NCI-H2107 (cell line): Measurements from ENCODE around the gene AQP1.

Source experiments
- DNase-seq: peaks from one replicate; lab custom pipeline; 2025; lab: John Stamatoyannopoulos, UW

The AQP1 gene

DNA sequence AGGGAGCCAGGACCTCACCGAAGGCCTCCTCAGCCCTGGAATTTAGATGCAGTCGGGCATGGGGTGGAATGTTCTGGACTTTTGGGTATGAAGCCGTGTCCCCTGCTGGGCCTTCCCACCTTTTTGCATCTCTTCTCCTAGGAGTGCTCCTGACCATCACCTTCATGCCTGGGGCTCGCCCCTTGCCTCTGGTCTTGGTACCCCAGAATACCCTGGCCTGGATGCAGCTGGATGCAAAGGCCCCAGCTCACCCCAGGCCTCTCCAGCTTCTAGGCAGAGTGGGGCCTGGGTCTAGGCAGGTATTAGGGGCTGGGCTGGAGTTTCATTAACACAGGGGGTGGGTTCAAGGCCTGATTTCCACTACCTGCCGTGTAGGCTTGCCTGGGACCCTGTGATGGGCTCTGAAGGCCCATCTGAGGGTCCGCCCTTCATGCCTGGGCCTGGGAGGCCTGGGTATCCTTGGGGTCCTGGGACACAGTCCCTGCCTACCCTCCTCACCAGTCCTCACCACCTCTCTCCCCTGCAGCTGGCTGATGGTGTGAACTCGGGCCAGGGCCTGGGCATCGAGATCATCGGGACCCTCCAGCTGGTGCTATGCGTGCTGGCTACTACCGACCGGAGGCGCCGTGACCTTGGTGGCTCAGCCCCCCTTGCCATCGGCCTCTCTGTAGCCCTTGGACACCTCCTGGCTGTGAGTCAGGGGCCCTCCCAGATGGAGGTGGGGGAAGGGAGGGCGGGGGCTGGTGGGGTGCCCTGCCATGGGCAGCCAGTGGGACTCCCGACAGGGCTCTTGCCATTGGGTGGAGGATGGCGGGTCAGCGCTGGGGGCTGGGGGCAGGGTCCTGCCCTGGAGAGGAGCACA, 10.1 kb downstream of the AQP1 start:
- no peak for DNase-seq

DNA sequence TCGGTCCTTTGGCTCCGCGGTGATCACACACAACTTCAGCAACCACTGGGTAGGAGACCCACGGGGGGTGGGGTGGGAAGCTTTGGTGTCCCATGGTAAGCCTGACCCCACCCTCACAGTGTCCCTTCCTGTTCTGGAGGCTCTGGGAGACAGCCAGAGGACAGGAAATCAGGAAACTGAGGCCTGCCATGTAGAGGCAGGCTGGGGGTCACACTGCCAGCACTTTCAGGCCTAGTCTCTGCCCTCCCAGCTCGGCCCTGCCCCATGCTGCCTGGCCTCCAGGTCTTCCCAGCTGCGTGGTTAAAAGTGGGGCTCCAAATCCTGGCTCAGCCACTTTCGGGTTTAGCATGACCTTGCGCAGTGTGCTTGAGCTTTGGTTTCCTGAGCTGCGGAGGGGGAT, 10.9 kb downstream of the AQP1 start:
- DNase-seq, result no peak

DNA sequence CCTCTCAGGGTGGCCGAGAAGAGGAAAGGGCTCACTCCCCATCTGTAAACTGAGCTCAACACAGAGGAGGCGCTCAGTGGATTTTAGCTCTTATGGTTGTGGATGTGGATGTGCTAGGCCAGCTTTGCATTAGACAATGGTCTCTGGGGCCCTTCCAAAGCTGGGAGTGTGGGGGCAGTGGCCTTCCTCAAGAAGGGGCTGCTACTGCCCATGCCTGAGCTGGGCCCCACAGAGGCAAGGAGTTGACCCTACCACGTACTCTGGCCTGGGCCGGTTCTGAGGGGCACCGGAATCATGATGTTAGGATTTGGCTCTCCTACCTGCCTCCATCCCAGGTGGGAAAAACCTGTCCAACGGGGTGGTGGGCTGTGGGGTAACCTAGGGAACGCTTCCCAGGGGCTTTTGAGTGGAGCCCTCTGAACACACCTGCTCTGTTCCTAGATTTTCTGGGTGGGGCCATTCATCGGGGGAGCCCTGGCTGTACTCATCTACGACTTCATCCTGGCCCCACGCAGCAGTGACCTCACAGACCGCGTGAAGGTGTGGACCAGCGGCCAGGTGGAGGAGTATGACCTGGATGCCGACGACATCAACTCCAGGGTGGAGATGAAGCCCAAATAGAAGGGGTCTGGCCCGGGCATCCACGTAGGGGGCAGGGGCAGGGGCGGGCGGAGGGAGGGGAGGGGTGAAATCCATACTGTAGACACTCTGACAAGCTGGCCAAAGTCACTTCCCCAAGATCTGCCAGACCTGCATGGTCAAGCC, 11.5 kb downstream of the AQP1 start:
- no peak for DNase-seq

DNA sequence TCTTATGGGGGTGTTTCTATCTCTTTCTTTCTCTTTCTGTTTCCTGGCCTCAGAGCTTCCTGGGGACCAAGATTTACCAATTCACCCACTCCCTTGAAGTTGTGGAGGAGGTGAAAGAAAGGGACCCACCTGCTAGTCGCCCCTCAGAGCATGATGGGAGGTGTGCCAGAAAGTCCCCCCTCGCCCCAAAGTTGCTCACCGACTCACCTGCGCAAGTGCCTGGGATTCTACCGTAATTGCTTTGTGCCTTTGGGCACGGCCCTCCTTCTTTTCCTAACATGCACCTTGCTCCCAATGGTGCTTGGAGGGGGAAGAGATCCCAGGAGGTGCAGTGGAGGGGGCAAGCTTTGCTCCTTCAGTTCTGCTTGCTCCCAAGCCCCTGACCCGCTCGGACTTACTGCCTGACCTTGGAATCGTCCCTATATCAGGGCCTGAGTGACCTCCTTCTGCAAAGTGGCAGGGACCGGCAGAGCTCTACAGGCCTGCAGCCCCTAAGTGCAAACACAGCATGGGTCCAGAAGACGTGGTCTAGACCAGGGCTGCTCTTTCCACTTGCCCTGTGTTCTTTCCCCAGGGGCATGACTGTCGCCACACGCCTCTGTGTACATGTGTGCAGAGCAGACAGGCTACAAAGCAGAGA, 12.2 kb downstream of the AQP1 start:
- no peak for DNase-seq

DNA sequence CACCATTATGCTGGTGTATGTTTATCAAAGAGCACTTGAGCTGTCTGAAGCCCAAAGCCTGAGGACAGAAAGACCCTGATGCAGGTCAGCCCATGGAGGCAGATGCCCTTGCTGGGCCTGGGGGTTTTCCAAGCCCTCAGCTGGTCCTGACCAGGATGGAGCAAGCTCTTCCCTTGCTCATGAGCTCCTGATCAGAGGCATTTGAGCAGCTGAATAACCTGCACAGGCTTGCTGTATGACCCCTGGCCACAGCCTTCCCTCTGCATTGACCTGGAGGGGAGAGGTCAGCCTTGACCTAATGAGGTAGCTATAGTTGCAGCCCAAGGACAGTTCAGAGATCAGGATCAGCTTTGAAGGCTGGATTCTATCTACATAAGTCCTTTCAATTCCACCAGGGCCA, 13.0 kb downstream of the AQP1 start:
- DNase-seq, result no peak

DNA sequence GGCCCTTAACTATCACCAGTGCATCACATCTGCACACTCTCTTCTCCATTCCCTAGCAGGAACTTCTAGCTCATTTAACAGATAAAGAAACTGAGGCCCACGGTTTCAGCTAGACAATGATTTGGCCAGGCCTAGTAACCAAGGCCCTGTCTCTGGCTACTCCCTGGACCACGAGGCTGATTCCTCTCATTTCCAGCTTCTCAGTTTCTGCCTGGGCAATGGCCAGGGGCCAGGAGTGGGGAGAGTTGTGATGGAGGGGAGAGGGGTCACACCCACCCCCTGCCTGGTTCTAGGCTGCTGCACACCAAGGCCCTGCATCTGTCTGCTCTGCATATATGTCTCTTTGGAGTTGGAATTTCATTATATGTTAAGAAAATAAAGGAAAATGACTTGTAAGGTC, 13.5 kb downstream of the AQP1 start:
- DNase-seq, result no peak

DNA sequence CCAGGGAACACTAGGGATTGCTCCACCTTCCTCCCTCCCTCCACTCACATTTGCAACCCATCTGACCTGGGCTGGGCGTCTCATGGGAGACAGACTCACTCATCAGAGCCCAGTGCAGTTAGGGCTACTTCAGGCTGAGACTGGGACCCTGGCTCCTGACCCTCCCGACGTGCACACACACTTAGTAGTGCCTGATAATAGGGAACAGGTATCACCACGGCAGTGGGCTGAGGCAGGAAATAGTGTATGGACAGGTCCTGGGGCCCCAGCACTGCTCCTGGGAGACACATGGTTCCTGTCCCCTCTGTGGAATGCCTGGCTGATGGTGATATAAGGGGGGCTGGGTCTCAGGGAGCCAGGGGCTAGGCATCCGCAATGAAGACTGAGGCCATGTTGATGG, 14.3 kb downstream of the AQP1 start:
- no peak for DNase-seq

DNA sequence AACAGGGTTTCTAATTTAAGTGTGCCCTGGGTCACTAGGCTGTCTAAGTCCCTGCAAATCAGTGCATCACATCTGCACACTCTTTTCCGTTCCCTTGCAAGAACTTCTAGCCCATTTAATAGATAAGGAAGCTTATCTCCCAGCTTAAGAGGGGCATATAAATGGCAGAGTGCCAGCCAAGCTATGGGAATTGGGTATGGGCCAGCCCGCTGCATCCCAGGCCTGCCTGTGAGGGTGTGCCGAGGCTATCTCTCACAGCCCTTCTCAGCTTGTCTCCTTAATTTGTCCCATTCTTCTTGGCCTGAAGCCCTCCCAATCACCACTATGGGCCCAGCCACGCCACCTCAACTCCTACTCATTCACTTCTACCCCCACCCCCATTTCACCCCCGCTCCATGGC, 14.7 kb downstream of the AQP1 start:
- DNase-seq, result no peak

DNA sequence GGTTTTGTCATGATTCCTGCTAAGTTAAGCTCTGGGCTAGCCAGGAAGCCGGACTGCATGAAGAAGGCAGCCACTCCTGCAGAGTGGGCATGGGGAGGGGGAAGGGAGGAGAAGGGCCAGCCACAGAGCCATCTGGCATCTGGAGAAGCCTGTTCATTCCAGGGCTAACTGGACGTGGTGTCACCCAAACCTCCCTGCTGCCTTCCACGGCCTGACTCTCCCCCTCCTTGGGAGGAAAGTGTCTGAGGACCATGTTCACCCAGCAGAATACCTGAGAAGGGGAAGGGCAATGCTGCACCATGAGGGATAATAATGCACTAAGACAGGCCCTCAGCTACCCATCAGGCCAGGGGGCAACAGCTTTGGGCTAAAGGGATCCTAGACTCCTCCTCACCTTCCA, 15.4 kb downstream of the AQP1 start:
- DNase-seq, result no peak

DNA sequence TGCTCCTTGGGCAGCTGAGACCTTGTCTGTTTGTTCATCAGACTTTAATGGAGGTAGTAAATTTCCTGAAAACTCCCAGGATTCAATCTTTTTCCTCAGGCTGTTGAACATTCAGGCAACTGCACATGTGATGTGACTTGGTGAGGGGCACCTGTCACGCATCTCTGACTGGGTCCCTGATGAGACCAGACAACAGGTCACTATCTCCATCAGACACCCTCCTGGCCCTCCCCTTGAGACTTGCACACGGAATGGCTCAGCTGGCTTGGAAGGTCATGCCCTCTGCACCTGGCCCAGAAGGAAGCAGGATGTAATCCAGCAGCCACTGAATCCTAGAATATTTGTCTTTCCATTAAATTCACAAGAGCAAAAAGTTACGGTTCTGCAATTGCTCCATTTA, 15.9 kb downstream of the AQP1 start:
- no peak for DNase-seq

DNA sequence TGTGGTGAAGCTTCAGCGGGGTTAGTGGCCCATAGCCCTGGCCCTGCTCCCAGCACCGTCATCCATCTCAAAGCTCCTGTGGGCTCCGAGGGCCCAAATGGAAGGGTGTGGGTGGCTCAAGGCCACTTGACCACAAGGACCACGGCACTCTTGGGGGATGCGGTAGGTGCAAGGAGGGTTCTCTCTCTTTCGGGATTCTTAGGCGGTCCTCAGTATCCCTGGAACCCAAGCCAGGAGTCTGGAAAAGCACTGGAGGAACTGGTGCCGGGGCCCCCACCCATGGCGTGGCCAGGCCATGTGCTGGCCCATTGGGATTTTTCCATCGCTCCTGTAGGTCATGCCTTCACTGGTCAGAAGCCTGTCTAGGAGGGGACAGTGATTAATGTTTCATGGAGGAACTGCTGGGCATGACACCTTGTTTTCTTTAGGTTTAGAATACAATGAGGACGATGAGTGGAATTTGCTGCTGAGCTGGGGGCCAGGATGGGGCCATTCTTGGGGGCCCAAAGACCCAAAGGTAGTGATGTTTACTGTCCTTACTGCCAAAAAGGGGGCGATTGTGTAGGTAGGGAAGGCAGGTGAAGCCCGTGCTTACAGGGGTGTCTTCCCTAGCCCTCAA, 16.7 kb downstream of the AQP1 start:
- DNase-seq, result no peak

DNA sequence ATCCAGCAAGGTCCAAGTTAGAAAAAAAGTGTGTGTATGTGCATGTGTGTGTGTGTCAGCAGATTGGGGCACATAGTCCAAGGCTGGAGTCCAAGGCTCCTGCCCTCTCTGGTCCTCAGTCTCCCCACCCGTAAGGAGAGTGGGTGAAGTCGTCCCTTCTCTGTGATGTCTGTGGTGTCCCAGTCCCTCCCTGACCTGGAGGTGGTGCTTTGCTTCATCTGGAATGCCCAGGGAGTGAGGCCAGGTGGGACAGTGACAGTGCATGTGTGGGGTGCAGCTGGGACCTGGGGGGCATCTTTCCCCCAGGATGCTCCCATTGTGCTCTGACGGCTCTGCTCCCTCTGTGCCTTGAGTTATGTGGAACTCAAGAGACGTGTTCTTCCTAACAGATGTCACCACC, 18.0 kb downstream of the AQP1 start:
- no peak for DNase-seq

DNA sequence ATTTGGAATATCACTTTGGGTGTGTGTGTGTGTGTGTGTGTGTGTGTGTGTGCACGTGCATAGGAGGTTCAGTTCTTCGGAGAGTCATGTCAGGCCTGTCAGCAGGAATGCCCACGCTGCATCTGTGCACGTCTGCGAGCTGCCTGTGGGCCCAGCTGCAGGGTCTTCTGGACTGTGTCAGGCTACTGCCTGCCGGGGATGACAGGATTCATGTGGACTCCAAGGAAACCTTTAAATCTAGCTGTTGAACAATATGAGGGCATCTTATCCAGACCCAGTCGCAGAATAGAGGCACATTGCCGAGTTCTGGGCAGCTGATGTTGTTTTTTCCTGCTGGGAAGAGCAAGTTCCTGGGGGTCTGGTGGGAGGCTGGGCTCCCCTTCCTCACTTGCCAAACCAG, 19.0 kb downstream of the AQP1 start:
- no peak for DNase-seq

DNA sequence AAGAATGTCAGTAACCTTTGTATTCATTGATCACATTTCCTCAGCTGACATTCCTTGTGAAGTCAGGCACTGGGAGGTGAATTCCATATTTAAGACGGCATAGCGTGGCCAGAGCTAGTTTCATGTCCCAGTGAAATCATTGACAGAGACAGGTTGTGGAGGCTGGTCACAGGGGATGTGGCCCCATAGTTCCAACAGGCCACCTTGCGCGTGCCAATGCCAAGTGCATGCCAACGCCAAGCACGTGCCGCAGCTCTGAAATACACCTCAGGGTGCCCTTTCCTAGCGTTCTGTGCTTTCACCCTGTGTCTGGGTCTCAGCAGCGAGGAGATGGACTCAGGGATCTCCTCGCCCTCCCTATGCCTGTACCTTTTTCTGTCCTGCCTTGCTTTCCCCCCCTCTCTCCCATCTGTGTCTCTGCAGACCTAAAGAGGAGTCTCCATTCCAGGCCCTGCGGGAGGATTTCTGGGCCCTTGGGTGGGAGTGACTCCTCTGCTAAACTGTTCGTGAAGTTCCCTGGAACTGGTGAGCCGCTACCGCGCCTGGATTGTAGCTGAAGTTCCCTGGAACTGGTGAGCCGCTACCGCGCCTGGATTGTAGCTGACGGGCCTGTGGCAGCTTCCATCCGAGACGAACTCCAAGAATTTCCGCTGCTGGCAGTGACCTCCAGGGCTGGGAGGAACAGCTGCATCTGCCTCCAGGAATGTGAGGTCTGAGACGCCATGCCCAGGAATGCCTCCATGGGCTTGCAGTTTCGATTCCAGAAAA, 19.7 kb downstream of the AQP1 start:
- no peak for DNase-seq

DNA sequence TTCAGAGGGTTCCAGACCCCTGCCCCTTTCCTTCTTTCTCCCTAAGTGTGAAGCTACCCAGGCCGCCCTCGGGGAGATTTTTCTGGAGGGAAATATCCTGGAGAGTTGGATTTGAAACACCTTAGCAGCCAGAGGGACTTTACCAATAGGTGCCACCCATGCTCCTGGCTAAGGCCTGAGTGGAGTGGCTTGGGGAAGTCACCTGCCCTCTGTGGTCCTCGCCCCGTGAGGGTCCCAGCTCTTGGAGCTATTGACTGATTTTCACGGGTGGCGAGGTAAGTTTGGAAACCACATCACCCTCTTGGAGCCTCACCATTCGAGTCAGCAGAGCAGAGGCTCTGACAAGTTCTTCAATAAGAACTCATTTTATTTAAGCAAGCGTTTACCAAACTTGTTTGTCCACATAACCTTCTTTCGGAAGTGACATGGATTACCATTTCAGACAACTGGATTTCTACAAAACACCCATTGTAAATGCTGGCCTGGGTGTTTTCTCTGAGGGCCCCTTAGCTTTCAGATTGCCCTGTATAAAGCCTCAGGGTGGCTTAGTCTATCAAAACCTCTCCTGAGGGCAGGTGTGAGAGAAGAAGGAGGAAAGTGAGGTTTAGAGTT, 20.4 kb downstream of the AQP1 start:
- no peak for DNase-seq

DNA sequence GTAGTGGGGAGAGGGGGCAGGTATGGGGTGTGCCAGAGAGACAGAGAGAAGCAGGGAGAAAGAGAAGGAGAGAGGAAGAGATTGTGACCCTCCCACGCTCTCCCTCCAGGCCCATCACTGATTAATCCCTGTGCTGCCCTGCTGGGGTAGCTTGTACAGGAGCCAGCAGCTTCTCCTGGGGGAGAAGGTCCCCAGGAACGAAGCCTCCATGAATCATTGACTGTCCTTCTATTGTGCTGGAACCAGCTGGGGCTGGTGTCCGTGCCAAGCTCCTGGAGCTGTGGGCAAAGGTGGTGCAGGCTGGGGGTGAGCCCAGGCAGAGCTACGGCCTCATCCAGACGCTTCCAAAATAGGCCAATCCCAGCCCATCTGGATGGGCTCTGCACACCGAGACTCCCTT, 20.9 kb downstream of the AQP1 start:
- no peak for DNase-seq

DNA sequence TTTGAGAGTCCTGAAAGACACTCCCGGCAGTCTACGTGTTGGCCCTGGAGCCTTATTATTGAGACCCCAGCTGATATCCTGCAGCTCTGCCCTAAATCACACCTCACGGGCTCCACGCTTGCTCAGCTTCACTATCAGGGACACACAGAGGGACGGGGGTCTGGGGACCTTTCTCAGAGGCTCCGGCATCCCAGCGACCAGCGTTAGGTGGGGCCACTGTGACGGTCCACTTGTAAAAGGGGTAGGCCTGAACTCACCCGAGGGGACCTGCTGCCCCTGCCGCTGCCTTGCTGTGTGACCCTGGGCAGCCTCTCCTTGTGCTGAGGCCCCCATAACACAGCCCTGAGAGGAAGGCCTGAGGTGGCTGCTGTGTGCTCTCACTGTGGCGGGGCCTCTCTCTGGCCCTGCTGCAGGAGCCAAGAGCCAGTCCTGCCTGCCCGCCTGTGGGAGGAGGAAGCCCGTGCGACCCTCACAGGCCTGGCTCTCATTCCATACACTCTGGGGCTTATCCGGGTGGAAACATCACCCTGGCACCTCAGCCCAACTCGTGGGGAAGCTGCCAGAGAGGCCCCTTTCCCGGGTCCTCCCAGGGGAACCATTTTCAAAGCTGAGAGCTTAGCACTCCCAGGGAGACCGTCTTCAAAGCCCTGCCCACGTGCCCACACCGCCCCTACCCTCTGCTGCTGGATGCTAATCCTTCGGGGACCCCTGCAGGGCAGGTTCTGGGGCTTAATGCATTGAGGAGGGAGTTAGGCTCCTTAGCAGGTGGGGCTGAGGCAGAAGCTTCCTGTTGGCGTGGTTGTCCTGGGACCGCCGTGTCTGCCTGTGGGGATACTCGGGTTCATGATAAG, 21.7 kb downstream of the AQP1 start:
- no peak for DNase-seq

DNA sequence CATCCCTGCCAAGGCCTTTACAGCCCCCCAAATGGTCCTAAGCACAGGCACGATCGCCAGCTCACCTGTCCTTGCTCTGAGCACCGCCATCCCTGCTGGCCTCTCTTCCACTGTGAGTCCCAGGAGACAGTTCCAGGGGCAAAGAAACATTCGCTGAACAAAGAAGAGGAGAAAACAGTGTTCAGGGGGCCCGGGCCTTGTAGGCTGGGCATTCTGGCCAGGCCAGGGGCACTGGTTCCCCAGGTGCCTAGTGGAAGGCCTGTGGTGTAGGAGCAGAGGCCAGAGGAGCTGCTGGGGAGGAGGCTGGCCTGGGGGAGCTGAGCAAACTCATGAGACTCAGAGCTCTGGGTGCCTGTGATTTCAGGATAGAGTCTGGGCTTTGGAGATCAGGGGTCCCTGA, 22.6 kb downstream of the AQP1 start:
- no peak for DNase-seq

DNA sequence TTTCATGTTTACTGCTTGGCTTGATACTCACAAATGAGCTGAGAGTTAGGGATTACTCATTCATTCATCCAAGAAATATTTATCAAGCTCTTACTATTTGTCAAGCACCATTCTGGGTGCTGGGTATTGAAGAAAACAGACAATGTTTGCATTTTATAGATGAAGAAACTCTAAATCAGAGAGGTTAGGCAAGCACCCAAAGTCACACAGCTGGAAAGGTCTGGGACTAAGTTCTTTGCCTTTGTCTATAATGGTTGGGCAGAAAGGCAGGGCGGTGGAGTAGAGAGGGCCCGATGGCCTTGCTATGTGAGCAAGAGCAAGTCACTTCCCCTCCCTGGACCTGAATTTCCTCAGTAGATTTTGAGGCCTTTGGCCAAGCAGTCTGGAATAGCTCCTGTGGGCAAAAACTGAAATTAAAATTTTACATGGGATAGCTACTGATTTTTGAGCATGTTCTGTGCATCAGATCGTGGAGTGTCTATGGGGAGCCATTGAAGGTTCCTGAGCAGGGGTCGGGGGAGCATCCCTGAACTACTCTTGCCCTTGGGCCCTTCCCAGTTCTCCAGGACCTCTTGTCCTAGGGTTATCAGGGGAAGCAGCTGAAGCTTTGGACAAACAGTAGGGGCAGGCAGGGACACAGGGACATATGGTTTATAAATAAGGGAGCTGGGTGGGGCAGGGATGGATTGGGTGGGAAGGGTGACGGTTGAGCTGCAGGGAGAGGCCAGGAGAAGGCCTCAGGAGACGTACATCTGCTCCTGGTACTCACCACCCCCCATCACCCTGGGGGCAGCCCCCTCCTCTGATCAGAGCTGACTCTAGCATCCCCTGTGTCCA, 23.3 kb downstream of the AQP1 start:
- no peak for DNase-seq

DNA sequence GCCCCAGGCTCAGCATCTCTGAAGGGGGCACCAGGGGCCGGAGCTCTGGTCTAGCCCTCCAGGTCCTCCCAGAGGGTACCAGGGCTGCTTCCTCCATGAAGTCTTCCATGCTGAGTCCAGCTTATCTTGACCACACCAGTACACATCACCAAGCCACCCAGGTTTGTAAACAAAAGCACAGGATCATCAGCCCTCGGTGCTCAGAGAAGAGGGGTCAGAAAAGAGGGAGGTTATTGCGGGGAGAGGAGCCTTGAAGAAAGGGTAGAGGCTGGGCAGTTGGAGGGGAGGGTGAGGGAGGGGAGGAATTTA, 23.9 kb downstream of the AQP1 start:
- no peak for DNase-seq
